NCI-H2196 treated with DMSO at 0.1 percent for 48 hours (cell line): ENCODE results near the gene ST6GALNAC4.
A peak's percentile ranks its signal among the peaks of the same experiment; 100 is the strongest.

Experiments used
- DNase-seq: peaks from one replicate; lab custom pipeline; 2025; ENCODE audit not compliant: unreplicated experiment; lab: John Stamatoyannopoulos, UW

ST6GALNAC4 gene

GRCh38 chr9:127915801-127916719 lies 781 bp downstream of the ST6GALNAC4 start:
- DNase-seq, result no peak

GRCh38 chr9:127915325-127915752 lies 1.5 kb downstream of the ST6GALNAC4 start:
- DNase-seq, result no peak

- no peak for DNase-seq
These were observed 3.2 kb downstream of the ST6GALNAC4 start for GRCh38 chr9:127913682-127914081.

- peak; percentile 37 for DNase-seq
These were observed 4.0 kb downstream of the ST6GALNAC4 start for GRCh38 chr9:127912882-127913281.

GRCh38 chr9:127912296-127912695 lies 4.5 kb downstream of the ST6GALNAC4 start:
- DNase-seq, result no peak

- no peak for DNase-seq
These were observed 6.1 kb downstream of the ST6GALNAC4 start for GRCh38 chr9:127910613-127911205.

GRCh38 chr9:127909839-127910273 lies 7.0 kb downstream of the ST6GALNAC4 start:
- DNase-seq, result no peak

GRCh38 chr9:127908660-127908926 lies 8.2 kb downstream of the ST6GALNAC4 start:
- DNase-seq, result no peak

GRCh38 chr9:127907867-127908659 lies 8.8 kb downstream of the ST6GALNAC4 start:
- no peak for DNase-seq

GRCh38 chr9:127905788-127906191 lies 11.1 kb downstream of the ST6GALNAC4 start:
- DNase-seq, result no peak

GRCh38 chr9:127905004-127905728 lies 11.7 kb downstream of the ST6GALNAC4 start:
- DNase-seq, result no peak

- DNase-seq, result no peak
These were observed 12.3 kb downstream of the ST6GALNAC4 start for GRCh38 chr9:127904561-127905003.

GRCh38 chr9:127903557-127904475 lies 13.0 kb downstream of the ST6GALNAC4 start:
- DNase-seq, result no peak

GRCh38 chr9:127899128-127899943 lies 17.5 kb downstream of the ST6GALNAC4 start, which contains the start of gene ST6GALNAC6:
Gene ST6GALNAC6 (minus strand): TSS chr9:127899603. CDS start chr9:127897981, 1,622 bp downstream.
- DNase-seq, result no peak

- DNase-seq, result no peak
These were observed 18.3 kb downstream of the ST6GALNAC4 start for GRCh38 chr9:127898433-127899127.

GRCh38 chr9:127897193-127897692 lies 19.6 kb downstream of the ST6GALNAC4 start:
- DNase-seq, result no peak

GRCh38 chr9:127896395-127897192 lies 20.2 kb downstream of the ST6GALNAC4 start:
- no peak for DNase-seq
